GM19455 (cell line): ENCODE data around the gene CD27.
"Not testable (repeated sequence)": the region's sequence is repeated elsewhere in the genome, so short reads cannot be mapped to it uniquely, and the experiment has no call there.

Experiments
- ATAC-seq: cut with Tn5 transposase; IDR thresholded peaks from one replicate; pipeline ENCODE4 v1.9.1; 2021; ENCODE audit not compliant: unreplicated experiment

The CD27 gene

DNA sequence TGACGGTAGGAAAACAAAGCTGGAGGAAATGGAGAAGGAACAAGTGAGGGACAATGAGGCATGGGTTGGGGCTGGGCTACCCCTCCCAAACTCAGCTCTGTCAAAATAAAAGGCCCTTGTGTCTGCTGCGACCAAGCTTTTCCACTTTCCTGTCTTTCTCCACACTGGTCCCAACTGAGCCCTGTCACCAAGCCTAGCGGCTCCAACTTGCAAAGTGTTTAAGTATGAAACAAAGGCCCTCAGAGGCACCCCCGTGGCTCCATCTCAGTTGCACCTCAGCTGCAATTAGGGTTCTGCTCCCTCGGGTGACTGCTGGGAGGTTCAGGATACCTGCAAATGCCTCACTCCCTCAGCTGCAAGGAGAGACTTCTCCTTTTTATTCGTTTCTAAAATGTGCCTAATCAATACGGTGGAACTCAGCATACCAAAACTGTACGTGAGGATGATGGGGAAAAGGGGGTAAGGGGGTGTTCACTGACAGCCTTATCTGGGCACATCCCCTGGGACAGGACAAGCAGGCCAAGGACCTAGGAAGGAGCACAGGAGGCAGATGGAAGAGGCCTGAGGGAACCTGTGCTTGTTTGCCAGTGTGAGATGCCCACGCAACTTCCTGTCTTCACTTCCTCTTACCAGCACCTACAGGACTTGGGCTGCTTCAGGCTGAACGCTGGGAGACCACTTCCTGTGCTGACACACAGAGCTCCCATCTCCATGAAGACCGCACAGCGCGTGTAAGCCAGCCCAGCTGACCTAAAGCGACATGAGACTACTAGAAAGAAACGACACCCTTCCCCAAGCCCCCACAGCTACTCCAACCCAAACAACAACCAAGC, 16.9 kb downstream of the CD27 start:
- ATAC-seq: peak; percentile 59

DNA sequence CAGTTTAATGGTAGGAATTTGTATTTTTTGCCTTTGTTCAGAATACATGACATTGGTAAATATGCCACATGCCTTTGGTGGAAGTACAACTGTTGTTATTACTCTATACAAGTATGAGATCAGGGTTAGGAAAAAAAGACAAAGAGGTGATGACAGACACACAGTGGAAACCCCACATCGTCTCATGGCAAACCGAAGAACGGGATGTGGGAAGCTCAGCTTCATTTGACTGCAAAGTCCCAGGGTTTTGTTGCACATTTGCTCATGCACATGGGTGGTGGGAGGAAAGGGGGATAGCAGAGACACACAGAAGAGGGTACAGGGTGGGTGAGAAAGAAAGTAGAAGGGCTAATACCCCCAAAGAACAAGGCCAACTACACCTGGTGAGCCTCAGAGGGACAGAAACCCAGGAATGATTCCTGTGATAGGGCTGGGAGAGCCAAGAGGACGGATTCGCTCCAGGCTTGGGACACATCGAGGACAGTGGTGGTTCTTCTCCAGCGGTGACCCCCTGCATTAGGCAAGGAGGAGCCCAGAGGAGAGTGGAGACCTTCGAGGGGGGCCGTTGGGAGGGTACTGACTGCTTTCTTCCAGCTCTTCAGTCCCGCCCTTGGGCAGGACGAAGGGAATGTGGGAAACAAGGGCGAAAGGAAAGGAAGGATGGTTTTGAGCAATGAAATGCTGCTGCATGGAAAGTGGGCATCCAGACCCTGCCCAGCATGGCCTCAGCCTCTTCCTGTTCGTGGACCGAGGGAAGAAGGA, 17.7 kb downstream of the CD27 start:
- ATAC-seq: peak; percentile 4

DNA sequence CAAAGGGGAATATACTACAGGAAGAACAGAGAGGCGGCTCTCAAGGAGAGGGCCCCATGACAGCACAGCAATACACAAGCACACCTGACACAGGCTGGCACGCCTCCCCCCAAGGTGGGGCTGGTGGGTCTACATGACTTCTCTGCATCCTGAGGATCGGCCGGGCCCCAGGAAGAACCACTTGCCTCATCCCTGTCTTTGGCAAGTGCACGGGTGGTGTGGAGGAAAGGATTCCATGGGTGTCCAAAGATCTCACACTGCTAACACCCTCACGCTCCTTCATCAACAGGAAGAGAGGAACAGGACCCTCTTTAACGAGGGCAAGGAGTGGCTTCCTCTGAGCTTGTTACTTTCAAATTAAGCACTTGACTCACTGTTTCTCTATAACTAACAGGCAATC, 18.5 kb downstream of the CD27 start:
- no peak for ATAC-seq

DNA sequence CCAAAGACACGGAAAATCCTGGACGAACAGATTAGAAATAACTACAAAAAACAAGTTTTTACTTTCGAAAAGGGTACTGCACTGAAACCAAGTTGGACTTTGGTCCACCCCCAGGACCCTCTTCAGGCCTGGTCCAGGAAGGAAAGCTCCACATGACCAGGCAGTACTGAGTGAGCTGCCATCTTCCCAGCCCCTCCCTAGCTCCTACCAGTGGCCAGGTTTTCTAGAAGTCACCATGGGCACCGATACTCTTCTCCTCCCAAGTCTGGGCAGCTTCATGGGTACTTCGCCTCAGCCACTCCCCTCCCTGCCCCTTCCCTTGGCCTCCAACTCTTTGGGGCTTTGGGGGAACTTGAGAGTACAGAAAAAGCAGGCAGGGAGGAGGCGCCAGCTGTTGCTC, 19.1 kb downstream of the CD27 start:
- ATAC-seq: no peak

DNA sequence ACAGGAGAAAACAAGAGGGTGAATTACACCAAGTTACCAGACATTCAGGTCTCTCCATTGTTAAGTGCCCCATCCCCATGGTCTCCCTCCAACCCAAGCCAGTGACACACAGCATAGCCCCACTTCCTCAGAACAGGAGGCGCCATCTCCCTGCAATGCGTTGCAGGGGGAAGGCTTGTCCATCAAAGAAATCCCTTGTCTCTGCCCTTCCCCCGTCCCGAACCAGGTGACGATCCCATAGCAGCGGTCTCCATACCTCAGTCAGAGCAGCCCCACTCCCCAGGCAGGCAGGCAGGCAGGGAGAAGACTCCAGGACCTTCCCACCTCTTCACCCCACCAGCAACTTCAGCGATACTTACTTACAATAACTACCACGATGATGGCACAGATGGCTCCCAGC, 19.8 kb downstream of the CD27 start:
- no peak for ATAC-seq

DNA sequence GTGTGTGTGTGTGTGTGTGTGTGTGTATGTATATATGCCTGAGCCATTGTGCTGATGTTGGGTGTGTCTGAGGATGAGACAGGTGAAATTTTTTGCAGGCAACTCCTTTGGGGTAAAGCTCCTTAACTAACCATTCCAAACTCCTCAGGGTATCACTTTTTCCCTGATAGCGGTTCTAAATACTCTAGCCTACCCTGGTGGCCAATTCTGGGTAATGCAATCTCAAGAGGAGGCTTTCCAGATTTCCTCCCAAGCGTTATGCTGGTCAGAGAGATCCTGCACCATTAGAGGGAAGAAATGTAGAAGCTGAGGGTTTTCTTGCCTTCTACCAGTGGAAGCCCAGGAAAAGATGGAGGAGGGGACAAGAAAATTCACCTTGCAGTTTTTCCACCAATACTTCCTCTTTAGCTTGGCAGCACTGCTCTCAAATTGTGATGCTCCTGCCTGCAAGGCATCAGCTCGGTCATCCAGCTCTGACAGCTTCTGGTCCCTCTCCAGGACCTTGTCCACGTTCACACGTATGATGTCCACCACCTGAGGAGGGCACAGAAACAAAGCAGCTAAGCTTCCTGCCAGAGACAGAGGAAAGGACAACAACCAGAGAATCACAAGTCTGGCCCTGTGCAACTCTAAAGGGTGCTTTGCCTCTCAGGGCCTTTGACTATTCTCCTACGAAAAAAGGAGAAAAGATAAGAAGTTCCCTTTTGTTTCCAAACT, 20.9 kb downstream of the CD27 start:
- no peak for ATAC-seq

DNA sequence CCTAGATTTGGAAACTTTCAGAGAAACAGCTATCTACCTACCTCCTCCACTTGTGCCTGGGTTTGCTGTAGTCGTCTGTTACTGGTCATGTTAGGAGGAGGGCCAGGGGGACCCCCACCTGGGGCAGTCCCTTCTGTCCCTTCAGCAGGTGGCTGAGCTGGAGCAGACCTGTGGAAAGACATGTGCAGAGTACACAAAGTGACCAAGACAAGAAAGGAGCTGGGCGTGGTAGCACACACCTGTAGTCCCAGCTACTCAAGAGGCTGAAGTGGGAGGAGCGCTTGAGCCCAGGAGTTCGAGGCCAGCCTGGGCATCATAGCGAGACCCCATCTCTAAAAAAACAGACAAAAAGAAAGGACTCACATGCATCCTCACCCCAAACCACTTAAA, 21.4 kb downstream of the CD27 start:
- no peak for ATAC-seq

GRCh38 chr12:6466751-6467150, 22.0 kb downstream of the CD27 start:
- ATAC-seq: not testable (repeated sequence)

- ATAC-seq: not testable (repeated sequence)
Observed at GRCh38 chr12:6467571-6468282, 23.0 kb downstream of the CD27 start.

DNA sequence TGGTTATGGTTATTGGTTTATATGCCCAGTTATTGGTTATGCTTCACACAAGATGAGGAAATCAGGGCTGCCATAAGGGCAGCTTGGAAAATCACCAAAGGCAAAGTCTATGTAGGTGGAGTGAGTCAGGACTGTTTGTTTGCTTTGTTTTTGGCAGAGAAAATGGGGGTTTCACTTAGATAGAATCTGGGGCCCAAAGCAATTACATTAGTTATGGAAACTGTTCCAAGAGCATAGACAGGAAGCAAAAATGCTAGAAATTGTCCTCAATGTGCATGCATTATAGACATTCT, 23.5 kb downstream of the CD27 start:
- ATAC-seq: no peak

DNA sequence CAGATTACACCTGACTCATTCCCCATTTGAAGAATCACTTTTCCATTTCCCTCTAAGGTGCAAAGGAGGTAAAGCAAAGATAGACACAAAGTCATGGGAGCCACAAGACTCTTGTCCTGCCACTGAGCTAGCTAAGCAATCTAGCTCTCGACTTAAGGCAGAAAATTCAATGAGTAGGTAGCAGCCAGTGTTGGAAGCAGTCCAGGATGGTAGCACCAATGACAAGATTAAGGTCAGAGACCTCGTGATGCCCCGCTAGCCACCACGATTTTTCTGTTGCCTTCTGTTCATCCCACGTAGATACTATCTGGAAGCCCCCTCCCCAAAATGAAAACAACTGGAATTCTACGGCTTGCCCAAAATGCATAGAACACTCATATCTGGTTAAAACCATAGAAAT, 24.3 kb downstream of the CD27 start:
- ATAC-seq: no peak

DNA sequence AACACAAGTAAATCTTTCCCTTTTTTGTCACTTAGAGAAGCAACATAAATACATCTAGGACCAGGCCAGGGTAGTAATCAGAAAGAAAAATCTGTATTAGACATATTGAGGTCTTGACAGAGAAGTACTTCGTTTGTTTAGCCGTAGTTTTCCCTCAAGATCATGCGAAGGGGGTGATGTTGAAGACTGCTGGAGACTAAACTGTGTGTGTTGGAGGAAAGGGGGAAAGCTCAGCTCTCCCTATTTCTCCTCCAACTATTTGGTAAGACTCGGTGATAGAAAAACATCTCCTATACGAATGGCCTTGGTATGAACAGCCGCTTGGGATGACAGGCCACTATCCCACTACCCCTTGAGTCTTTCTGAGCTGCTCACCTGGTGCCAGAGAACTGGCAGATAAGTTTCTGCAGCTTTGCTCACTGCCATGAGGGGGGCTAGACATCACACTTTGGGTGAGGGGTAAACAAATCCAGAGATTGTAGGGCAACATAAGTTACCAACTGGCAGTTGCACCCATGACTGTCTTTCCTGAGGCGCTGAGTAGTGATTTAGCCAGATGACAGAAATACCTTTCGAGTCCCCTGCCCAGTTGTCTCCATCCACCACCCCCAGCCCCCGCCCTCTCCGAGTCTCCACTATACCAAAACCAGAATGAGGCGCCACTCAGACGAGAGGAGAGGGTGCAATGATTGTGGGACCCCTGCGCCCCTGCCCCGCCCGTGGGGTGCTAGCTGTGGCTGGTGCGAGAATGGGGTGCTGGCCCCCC, 25.0 kb downstream of the CD27 start:
- no peak for ATAC-seq

DNA sequence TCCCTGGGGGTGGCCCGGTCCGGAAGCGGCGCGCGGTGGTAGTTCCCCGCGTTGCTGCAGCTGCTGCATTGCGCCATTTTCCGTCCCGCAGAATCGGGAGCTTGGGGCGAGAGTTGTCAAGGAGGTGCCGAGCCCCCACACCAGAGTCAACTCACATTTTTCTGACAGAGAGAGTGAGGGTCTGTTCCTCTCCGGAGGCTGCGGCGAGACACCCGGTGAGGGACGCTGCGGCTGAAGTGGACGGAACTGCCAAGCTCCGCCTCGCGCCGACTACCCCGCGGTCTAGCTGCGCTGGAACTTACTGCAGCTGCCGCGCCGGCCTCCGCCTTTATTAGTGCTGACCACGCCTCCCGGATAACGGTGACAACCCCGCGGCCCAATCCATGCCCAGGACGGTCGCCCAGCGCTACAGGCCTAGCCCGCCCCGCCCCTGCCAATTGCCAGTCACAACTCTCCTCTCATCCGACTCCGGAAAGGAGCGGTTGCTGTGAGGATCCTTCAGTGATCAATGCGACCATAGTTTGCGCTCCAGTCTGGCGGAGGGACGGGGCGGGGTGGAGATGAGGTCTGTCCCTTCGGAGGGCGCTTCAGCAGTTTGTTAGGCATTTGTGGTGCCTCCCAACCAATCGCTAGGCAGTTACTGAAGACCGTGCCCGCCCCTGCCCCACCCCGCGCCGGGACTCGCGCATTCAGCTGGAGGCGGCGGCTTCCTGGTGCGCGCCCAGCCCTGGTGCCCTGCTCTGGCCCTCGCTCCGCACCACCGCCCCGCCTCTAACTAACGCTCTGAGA, 25.8 kb downstream of the CD27 start, which contains the start of gene VAMP1:
Gene VAMP1, minus strand, starts transcription at position 303 of the 789 bp plus-strand sequence. Its CDS starts 146 bp downstream, at position 157.
- peak; percentile 79 for ATAC-seq

DNA sequence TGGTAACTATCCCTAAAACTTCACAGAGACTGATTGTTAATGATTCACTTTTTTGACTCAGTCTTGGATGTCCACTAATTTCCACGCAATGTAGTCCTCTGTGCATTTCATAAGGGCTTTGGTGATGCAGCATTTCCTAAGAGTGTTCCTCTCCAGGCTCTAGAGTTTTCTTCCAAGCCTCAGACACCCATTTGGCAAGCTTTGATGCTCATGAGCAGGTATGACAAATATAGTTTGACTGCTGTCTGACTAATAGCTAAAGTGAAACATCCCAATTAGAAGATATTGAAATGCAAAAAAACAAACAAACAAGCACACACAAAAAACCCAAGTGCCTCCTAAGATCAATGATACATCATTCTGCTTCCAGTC, 27.2 kb downstream of the CD27 start:
- no peak for ATAC-seq

DNA sequence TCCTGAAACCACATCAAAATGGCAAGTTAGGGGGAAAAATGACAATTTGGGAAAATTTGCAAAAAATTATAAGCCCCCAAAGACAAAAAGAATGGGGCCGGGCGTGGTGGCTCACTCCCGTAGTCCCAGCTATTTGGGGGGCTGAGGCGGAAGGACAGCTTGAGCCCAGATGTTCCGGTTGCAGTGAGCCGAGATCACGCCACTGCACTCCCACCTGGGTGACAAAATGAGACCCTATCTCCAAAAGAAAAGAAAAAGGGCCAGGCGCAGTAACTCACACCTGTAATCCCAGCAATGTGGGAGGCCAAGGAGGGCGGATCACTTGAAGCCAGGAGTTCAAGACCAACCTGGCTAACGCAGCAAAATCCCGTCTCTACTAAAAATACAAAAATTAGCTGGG, 27.7 kb downstream of the CD27 start:
- no peak for ATAC-seq

DNA sequence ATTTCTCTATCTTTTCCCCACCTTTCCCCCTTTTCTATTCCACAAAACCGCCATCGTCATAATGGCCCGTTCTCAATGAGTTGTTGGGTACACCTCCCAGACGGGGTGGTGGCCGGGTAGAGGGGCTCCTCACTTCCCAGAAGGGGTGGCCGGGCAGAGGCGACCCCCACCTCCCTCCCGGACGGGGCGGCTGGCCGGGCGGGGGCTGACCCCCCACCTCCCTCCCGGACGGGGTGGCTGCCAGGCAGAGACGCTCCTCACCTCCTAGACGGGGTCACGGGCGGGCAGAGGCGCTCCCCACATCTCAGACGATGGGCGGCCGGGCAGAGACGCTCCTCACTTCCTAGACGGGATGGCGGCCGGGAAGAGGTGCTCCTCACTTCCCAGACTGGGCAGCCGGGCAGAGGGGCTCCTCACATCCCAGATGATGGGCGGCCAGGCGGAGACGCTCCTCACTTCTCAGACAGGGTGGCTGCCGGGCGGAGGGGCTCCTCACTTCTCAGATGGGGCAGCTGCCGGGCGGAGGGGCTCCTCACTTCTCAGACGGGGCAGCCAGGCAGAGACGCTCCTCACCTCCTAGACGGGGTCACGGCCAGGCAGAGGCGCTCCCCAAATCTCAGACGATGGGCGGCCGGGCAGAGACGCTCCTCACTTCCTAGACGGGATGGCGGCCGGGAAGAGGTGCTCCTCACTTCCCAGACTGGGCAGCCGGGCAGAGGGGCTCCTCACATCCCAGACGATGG, 30.6 kb downstream of the CD27 start:
- not testable (repeated sequence) for ATAC-seq

DNA sequence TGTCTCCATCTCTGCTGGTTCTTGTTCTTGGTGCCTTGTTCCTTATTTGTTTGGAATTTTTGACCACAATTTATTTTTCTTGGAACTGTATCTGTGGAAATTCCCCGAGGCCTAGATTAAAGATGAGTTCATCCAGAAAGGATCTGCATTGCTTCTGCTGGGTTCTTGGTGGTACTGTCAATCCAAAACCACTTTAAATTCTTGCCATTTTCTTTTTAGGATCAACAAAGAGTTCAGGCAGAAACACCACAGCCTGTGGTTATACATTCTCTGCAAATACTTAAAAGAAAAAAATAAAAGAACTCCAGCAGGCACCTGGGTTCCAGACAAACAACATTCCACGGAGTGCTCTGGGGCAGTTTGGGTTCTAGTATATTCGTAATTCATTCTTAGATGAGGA, 31.7 kb downstream of the CD27 start:
- ATAC-seq: no peak

- ATAC-seq: not testable (repeated sequence)
Observed at GRCh38 chr12:6477601-6478377, 33.0 kb downstream of the CD27 start.
